Measurements from ENCODE around the gene SEMA5A. TPM values are rescaled to one million over a fixed set of nuclear protein-coding genes. Genes with fewer than 3 reads are reported as not detected.

The SEMA5A gene
- total RNA-seq, 1 experiment from 2014 or later, result 0.15 TPM

DNA sequence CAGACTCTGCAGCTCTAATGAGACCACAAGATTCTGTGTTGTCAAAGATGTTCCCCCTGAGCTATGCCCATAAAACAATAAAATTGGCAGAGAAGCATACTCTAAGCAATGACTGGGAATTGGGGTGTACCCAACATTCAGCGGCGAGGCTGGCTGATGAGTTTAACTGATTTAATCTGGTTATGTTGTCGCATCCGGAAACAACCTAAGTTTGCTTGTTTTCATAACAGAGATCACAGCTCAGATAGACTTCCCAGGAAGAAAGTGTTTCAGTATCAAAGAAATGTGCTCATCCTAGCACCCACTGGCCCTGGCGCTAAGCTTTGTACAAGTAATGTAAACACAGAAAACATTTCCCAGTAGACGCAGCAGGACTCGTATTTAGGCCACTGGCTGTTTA lies 7.4 kb downstream of the SEMA5A start:
- intact Hi-C loops (cut with micrococcal nuclease; ENCODE audit: unreplicated experiment), result no loop called here
- ChIA-PET POLR2A (no interaction called here), CTCF (no interaction called here)
- ATAC-seq (no peak), DNase-seq (ENCODE audit: low read depth, low spot score) (no peak)
- no peaks in the 10 kb centered on the region for H3K36me3 ChIP-seq (ENCODE audit: control insufficient read depth, insufficient read depth, low read length)
- H3K4me3 ChIP-seq (ENCODE audit: low read depth in 2 of 2, low read length in 2 of 2), result no peak overlapping the region
- TF ChIP-seq, protein P1, sequence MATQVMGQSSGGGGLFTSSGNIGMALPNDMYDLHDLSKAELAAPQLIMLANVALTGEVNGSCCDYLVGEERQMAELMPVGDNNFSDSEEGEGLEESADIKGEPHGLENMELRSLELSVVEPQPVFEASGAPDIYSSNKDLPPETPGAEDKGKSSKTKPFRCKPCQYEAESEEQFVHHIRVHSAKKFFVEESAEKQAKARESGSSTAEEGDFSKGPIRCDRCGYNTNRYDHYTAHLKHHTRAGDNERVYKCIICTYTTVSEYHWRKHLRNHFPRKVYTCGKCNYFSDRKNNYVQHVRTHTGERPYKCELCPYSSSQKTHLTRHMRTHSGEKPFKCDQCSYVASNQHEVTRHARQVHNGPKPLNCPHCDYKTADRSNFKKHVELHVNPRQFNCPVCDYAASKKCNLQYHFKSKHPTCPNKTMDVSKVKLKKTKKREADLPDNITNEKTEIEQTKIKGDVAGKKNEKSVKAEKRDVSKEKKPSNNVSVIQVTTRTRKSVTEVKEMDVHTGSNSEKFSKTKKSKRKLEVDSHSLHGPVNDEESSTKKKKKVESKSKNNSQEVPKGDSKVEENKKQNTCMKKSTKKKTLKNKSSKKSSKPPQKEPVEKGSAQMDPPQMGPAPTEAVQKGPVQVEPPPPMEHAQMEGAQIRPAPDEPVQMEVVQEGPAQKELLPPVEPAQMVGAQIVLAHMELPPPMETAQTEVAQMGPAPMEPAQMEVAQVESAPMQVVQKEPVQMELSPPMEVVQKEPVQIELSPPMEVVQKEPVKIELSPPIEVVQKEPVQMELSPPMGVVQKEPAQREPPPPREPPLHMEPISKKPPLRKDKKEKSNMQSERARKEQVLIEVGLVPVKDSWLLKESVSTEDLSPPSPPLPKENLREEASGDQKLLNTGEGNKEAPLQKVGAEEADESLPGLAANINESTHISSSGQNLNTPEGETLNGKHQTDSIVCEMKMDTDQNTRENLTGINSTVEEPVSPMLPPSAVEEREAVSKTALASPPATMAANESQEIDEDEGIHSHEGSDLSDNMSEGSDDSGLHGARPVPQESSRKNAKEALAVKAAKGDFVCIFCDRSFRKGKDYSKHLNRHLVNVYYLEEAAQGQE (IDR thresholded peaks at IDR 0.05; ENCODE audit: insufficient read depth in 1 of 2, low read depth in 2 of 2, low read length in 1 of 2), result no peak
- TF ChIP-seq POLR2AphosphoS5 (IDR thresholded peaks at IDR 0.05; ENCODE audit: low read depth, low read length) (no peak), SIN3A (IDR thresholded peaks at IDR 0.05; ENCODE audit: borderline replicate concordance, insufficient read depth, low read depth, low read length) (no peak), TCF7L2 (IDR thresholded peaks at IDR 0.05; ENCODE audit: low read depth, low read length) (no peak)
- TF ChIP-seq, protein P2, sequence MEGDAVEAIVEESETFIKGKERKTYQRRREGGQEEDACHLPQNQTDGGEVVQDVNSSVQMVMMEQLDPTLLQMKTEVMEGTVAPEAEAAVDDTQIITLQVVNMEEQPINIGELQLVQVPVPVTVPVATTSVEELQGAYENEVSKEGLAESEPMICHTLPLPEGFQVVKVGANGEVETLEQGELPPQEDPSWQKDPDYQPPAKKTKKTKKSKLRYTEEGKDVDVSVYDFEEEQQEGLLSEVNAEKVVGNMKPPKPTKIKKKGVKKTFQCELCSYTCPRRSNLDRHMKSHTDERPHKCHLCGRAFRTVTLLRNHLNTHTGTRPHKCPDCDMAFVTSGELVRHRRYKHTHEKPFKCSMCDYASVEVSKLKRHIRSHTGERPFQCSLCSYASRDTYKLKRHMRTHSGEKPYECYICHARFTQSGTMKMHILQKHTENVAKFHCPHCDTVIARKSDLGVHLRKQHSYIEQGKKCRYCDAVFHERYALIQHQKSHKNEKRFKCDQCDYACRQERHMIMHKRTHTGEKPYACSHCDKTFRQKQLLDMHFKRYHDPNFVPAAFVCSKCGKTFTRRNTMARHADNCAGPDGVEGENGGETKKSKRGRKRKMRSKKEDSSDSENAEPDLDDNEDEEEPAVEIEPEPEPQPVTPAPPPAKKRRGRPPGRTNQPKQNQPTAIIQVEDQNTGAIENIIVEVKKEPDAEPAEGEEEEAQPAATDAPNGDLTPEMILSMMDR (IDR thresholded peaks at IDR 0.05), result no peak
- no peak overlapping the region for H3K27ac ChIP-seq (ENCODE audit: low read length)
- H3K4me1 ChIP-seq (ENCODE audit: control insufficient read depth, insufficient read depth, low read length), result no peaks in the 10 kb centered on the region
- BruUV-seq (replicated peaks), result no TSS peak
- no peaks in the 10 kb centered on the region for H3K9me3 ChIP-seq (ENCODE audit: control insufficient read depth, insufficient read depth, low read depth, low read length)
- in situ Hi-C loops (cut with HindIII; ENCODE audit: low pct_unique_long_range_greater_than_20kb, low sequenced_read_pairs), result loop anchor here (25.0 kb wide), 1 partner anchor 1601 kb away; no protein-coding TSS in a partner anchor
- H3K27me3 ChIP-seq (ENCODE audit: control insufficient read depth, insufficient read depth, low read length), result peaks cover 15% of the 10 kb centered on the region

DNA sequence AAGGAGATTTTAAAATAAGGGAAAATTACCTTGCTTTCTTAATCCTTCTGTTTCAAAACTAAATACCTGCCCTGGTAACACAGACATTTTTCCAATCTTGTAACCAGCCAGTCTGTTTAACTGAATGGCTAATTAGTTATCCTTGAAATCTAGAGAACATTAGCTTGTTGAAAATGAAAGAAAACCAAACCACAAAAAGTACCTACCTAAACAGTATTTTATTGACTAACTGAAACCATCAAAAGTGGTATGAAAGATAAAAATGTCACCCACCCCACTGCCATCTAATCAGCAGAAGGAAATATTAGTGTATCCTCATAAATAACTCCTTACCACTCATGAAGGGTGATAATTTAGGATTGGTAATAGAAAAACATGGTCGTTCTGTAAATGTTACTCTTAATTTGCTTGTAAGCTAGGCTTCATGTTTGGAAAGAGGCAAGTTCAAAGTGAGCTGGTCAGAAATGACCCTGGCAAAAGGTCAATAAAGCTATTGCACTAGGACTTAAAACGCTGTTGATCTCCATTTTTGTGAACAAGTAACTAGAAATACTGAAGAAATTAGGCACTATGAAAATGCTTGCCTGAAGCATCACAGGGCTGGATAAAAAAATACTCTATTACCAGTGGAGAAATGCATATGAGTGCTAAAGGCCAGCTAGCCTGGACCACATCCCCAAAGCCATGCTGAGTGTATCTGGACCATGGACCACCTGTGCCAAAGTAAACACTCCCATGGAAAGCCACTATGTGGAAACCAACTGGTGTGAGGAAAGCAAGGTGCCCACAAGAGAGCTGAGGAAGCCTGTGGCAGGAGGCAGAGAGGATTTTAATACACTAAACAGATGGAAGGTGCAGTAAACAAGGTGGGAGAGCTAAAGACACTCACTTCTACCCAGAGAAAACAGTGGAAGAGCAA lies 8.4 kb downstream of the SEMA5A start:
- BruUV-seq (replicated peaks), result no TSS peak
- no peak for DNase-seq (ENCODE audit: low read depth, low spot score)
- in situ Hi-C loops (cut with HindIII; ENCODE audit: low pct_unique_long_range_greater_than_20kb, low sequenced_read_pairs), result loop anchor here (25.0 kb wide), 1 partner anchor 1600 kb away; no protein-coding TSS in a partner anchor
- intact Hi-C loops (cut with micrococcal nuclease; ENCODE audit: unreplicated experiment), result no loop called here
- POLR2A ChIA-PET, result no interaction called here
- peaks cover 9% of the 10 kb centered on the region for H3K27me3 ChIP-seq (ENCODE audit: control insufficient read depth, insufficient read depth, low read length)
- H3K4me1 ChIP-seq (ENCODE audit: control insufficient read depth, insufficient read depth, low read length), result no peaks in the 10 kb centered on the region
- H3K9me3 ChIP-seq (ENCODE audit: control insufficient read depth, insufficient read depth, low read depth, low read length), result no peaks in the 10 kb centered on the region
- CTCF ChIA-PET, result no interaction called here
- no peak overlapping the region for H3K4me3 ChIP-seq (ENCODE audit: low read depth in 2 of 2, low read length in 2 of 2)
- TF ChIP-seq, protein P2 (IDR thresholded peaks at IDR 0.05), result no peak
- TF ChIP-seq, protein P1 (IDR thresholded peaks at IDR 0.05; ENCODE audit: insufficient read depth in 1 of 2, low read depth in 2 of 2, low read length in 1 of 2), result no peak
- TF ChIP-seq SIN3A (IDR thresholded peaks at IDR 0.05; ENCODE audit: borderline replicate concordance, insufficient read depth, low read depth, low read length), result no peak
- TF ChIP-seq POLR2AphosphoS5 (IDR thresholded peaks at IDR 0.05; ENCODE audit: low read depth, low read length), result no peak
- no peak for TF ChIP-seq TCF7L2 (IDR thresholded peaks at IDR 0.05; ENCODE audit: low read depth, low read length)
- no peak for ATAC-seq
- H3K36me3 ChIP-seq (ENCODE audit: control insufficient read depth, insufficient read depth, low read length), result no peaks in the 10 kb centered on the region
- no peak overlapping the region for H3K27ac ChIP-seq (ENCODE audit: low read length)
